A204.1 (cell line): ENCODE measurements around the gene GPR18.

Experiments
- FAIRE-seq: peaks from 2 replicates; lab custom pipeline; 2012; peaks lifted over from hg19 to GRCh38; lab: Jason Lieb, UNC

GPR18 gene

GRCh38 chr13:99290894-99291293 is 32.7 kb upstream of the GPR18 start:
- no peak for FAIRE-seq

- no peak for FAIRE-seq
Observed at GRCh38 chr13:99289674-99290337, 31.6 kb upstream of the GPR18 start.

- no peak for FAIRE-seq
Observed at GRCh38 chr13:99289271-99289670, 31.1 kb upstream of the GPR18 start.

- FAIRE-seq: no peak
Observed at GRCh38 chr13:99288089-99288488, 29.9 kb upstream of the GPR18 start.

- no peak for FAIRE-seq
Observed at GRCh38 chr13:99287551-99287950, 29.4 kb upstream of the GPR18 start.

- no peak for FAIRE-seq
Observed at GRCh38 chr13:99285432-99286182, 27.4 kb upstream of the GPR18 start.

GRCh38 chr13:99282264-99283231 is 24.4 kb upstream of the GPR18 start:
- no peak for FAIRE-seq

GRCh38 chr13:99281811-99282263 is 23.7 kb upstream of the GPR18 start:
- no peak for FAIRE-seq

GRCh38 chr13:99280166-99280565 is 22.0 kb upstream of the GPR18 start:
- no peak for FAIRE-seq

- FAIRE-seq: no peak
Observed at GRCh38 chr13:99279637-99280036, 21.5 kb upstream of the GPR18 start.

GRCh38 chr13:99278843-99279242 is 20.7 kb upstream of the GPR18 start:
- no peak for FAIRE-seq

GRCh38 chr13:99278200-99278599 is 20.0 kb upstream of the GPR18 start:
- FAIRE-seq: no peak

- FAIRE-seq: no peak
Observed at GRCh38 chr13:99277629-99278028, 19.4 kb upstream of the GPR18 start.

- FAIRE-seq: no peak
Observed at GRCh38 chr13:99276706-99277105, 18.5 kb upstream of the GPR18 start.

- FAIRE-seq: no peak
Observed at GRCh38 chr13:99275093-99275469, 16.9 kb upstream of the GPR18 start.

- FAIRE-seq: no peak
Observed at GRCh38 chr13:99273128-99273527, 14.9 kb upstream of the GPR18 start.

GRCh38 chr13:99272481-99272880 is 14.3 kb upstream of the GPR18 start:
- no peak for FAIRE-seq

GRCh38 chr13:99271249-99271648 is 13.1 kb upstream of the GPR18 start:
- FAIRE-seq: no peak

GRCh38 chr13:99270518-99270917 is 12.3 kb upstream of the GPR18 start:
- FAIRE-seq: no peak

GRCh38 chr13:99269627-99270241 is 11.6 kb upstream of the GPR18 start:
- peak; percentile 95 for FAIRE-seq

- FAIRE-seq: no peak
Observed at GRCh38 chr13:99268822-99269221, 10.6 kb upstream of the GPR18 start.

GRCh38 chr13:99267927-99268326 is 9.7 kb upstream of the GPR18 start:
- no peak for FAIRE-seq
